Esophagus squamous epithelium (tissue), 5 donors: ENCODE measurements around the gene CLCNKB. TPM values are rescaled to one million over a fixed set of nuclear protein-coding genes. Genes with fewer than 3 reads are reported as not detected.

Experiments used
- DNase-seq: peaks from one replicate; lab custom pipeline; 2025; lab: John Stamatoyannopoulos, UW
- H3K27ac ChIP-seq, 4 donors: fragments of 200-600 bp; sonication (generic); one replicate each; pipeline ENCODE4 v1.5.1; 2016 to 2019; ENCODE audit warnings: mild to moderate bottlenecking in 1 of 4
- H3K27me3 ChIP-seq, 4 donors: fragments of 200-600 bp; sonication (generic); 1 replicate in 3 of 4; 2 replicates in 1 of 4; pipeline versions ENCODE4 v1.5.1 to v1.6.0; 2017 to 2021; ENCODE audit warnings: antibody characterized with exemption in 1 of 4
- H3K36me3 ChIP-seq, 3 donors: fragments of 200-600 bp; sonication (generic); one replicate each; pipeline ENCODE4 v1.5.1; 2016 to 2019
- H3K4me1 ChIP-seq, 3 donors: fragments of 200-600 bp; sonication (generic); one replicate each; pipeline ENCODE4 v1.5.1; 2017 to 2019
- H3K4me3 ChIP-seq, 4 donors: fragments of 200-600 bp; sonication (generic); 1 replicate in 3 of 4; 2 replicates in 1 of 4; pipeline ENCODE4 v1.5.1; 2016 to 2019; ENCODE audit warnings: mild to moderate bottlenecking in 2 of 4, moderate library complexity in 1 of 4
- H3K9me3 ChIP-seq, 3 donors: fragments of 200-600 bp; sonication (generic); one replicate each; pipeline ENCODE4 v1.5.1; 2016 to 2019
- CTCF ChIP-seq, 6 experiments: fragments of 450-650 bp in 4 of 6; fragments of 200-600 bp in 2 of 6; sonication (generic) in 2 of 6; IDR thresholded peaks; one replicate each; pipeline ENCODE4 v1.5.1; 2016 to 2019; ENCODE audit warnings: antibody characterized with exemption in 6 of 6, mild to moderate bottlenecking in 4 of 6, moderate library complexity in 4 of 6
- POLR2A ChIP-seq, 4 donors: fragments of 450-650 bp; IDR thresholded peaks; one replicate each; pipeline ENCODE4 v1.6.1; 2017; ENCODE audit warnings: antibody characterized with exemption in 4 of 4, mild to moderate bottlenecking in 4 of 4, moderate library complexity in 3 of 4
- WGBS, 2 donors: methylation state at CpG; one replicate each; pipeline ENCODE4 v1.1.5; 2018; 5-methylcytosine and 5-hydroxymethylcytosine counted together
- intact Hi-C: fragments of 100-400 bp; cut with DNase I; formaldehyde crosslinking; loops from one replicate; pipeline ENCODE4 v1.15.0; 2022
- total RNA-seq, 4 donors: library from RNA; depleted of rRNA; stranded (reverse); fragments of >200 nt; gene quantifications; one replicate each; pipeline ENCODE4 v1.1.0, GENCODE V29; 2016
- donor health status: DM: yes; HTN: yes; CAD: no.

CLCNKB gene
- total RNA-seq, 4 donors from 2014 or later: not detected

GRCh38 chr1:16076865-16077238 is 33.3 kb downstream of the CLCNKB start:
- H3K4me3 ChIP-seq: no peak overlapping the region
- WGBS, 2 donors: 33 to 43% methylated on average over 1 to 7 of the region's 11 CpGs
- H3K9me3 ChIP-seq: no peaks in the 10 kb centered on the region
- no peak for TF ChIP-seq POLR2A (IDR thresholded peaks at IDR 0.05)
- TF ChIP-seq CTCF (IDR thresholded peaks at IDR 0.05): no peak
- peak overlapping the region; percentile 67 to 72 (median 70) for H3K27ac ChIP-seq
- H3K4me1 ChIP-seq: peaks cover 29 to 76% (median 44%) of the 10 kb centered on the region in 3 donors
- intact Hi-C loops: loop anchor here (10.0 kb wide), 2 partner anchors 168 to 288 kb away; partner anchors contain the start of gene SZRD1
- no peaks in the 10 kb centered on the region for H3K36me3 ChIP-seq
- DNase-seq: no peak
- H3K27me3 ChIP-seq: peaks cover 0 to 22% (median 0%) of the 10 kb centered on the region in 4 donors

- intact Hi-C loops: loop anchor here (2.0 to 10.0 kb wide), 3 partner anchors 109 to 287 kb away; partner anchors contain the start of gene SZRD1
- H3K27ac ChIP-seq: peak overlapping the region; percentile 67 to 72 (median 70)
- 52 to 56% methylated on average over 9 to 12 of the region's 12 CpGs for WGBS, 2 donors
These were observed 34.0 kb downstream of the CLCNKB start for GRCh38 chr1:16077406-16078245.

GRCh38 chr1:16078925-16079656 is 35.5 kb downstream of the CLCNKB start:
- Histone ChIP-seq H3K27me3 (peaks cover 0 to 1% (median 0%) of the 10 kb centered on the region in 4 donors), H3K4me3 (peak overlapping the region in 2 of 4 donors; percentile 13 to 41), H3K36me3 (no peaks in the 10 kb centered on the region), H3K27ac (peak overlapping the region; percentile 4 to 80 (median 64)), H3K4me1 (peaks cover 17 to 82% (median 58%) of the 10 kb centered on the region in 3 donors), H3K9me3 (no peaks in the 10 kb centered on the region)
- intact Hi-C loops: loop anchor here (2.0 to 10.0 kb wide), 3 partner anchors 108 to 286 kb away; partner anchors contain the start of gene SZRD1
- TF ChIP-seq POLR2A (IDR thresholded peaks at IDR 0.05) (no peak), CTCF (IDR thresholded peaks at IDR 0.05) (peak; percentile 85 to 96 (median 93))
- 0 to 3% methylated on average over 3 to 5 of the region's 10 CpGs for WGBS, 2 donors
- no peak for DNase-seq

More at GRCh38 chr1:16077406-16078245, 34.0 kb downstream of the CLCNKB start:
- Histone ChIP-seq H3K27me3 (peaks cover 0 to 15% (median 0%) of the 10 kb centered on the region in 4 donors), H3K36me3 (no peaks in the 10 kb centered on the region), H3K4me1 (peaks cover 29 to 83% (median 51%) of the 10 kb centered on the region in 3 donors), H3K4me3 (no peak overlapping the region), H3K9me3 (no peaks in the 10 kb centered on the region)
- DNase-seq: no peak
- TF ChIP-seq POLR2A (IDR thresholded peaks at IDR 0.05) (no peak), CTCF (IDR thresholded peaks at IDR 0.05) (no peak)

GRCh38 chr1:16080422-16081150 is 37.0 kb downstream of the CLCNKB start:
- TF ChIP-seq CTCF (IDR thresholded peaks at IDR 0.05): no peak
- no peak for TF ChIP-seq POLR2A (IDR thresholded peaks at IDR 0.05)
- H3K27me3 ChIP-seq: no peaks in the 10 kb centered on the region
- 75 to 87% methylated on average over 4 to 5 of the region's 5 CpGs for WGBS, 2 donors
- H3K4me1 ChIP-seq: peaks cover 12 to 67% (median 52%) of the 10 kb centered on the region in 3 donors
- no peak for DNase-seq
- no peak overlapping the region for H3K27ac ChIP-seq
- no peaks in the 10 kb centered on the region for H3K36me3 ChIP-seq
- H3K4me3 ChIP-seq: no peak overlapping the region
- H3K9me3 ChIP-seq: no peaks in the 10 kb centered on the region
- intact Hi-C loops: no loop called here
